Fibroblast of skin of abdomen (primary cell): Measurements from ENCODE around the gene ZCWPW2. TPM values are rescaled to one million over a fixed set of nuclear protein-coding genes. Genes with fewer than 3 reads are reported as not detected.
A peak's percentile ranks its signal among the peaks of the same experiment; 100 is the strongest.

ENCODE experiments used
- DNase-seq: peaks from one replicate; pipeline ENCODE4 v3.0.0-alpha.2; 2013
- polyA plus RNA-seq, 2 experiments: library from polyadenylated mRNA; unstranded; fragments of 120-200 nt; gene quantifications; one replicate each; pipeline ENCODE4 v1.2.1, GENCODE V29; 2013; ENCODE audit not compliant: insufficient read length in 2 of 2

Gene ZCWPW2, protein sequence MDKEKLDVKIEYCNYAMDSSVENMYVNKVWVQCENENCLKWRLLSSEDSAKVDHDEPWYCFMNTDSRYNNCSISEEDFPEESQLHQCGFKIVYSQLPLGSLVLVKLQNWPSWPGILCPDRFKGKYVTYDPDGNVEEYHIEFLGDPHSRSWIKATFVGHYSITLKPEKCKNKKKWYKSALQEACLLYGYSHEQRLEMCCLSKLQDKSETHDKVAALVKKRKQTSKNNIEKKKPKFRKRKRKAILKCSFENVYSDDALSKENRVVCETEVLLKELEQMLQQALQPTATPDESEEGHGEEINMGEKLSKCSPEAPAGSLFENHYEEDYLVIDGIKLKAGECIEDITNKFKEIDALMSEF
- 0.90 TPM for polyA plus RNA-seq (2013, experiment 1 of 2; ENCODE audit: insufficient read length)
- polyA plus RNA-seq (2013, experiment 2 of 2; ENCODE audit: insufficient read length) = 1.0 TPM

DNA sequence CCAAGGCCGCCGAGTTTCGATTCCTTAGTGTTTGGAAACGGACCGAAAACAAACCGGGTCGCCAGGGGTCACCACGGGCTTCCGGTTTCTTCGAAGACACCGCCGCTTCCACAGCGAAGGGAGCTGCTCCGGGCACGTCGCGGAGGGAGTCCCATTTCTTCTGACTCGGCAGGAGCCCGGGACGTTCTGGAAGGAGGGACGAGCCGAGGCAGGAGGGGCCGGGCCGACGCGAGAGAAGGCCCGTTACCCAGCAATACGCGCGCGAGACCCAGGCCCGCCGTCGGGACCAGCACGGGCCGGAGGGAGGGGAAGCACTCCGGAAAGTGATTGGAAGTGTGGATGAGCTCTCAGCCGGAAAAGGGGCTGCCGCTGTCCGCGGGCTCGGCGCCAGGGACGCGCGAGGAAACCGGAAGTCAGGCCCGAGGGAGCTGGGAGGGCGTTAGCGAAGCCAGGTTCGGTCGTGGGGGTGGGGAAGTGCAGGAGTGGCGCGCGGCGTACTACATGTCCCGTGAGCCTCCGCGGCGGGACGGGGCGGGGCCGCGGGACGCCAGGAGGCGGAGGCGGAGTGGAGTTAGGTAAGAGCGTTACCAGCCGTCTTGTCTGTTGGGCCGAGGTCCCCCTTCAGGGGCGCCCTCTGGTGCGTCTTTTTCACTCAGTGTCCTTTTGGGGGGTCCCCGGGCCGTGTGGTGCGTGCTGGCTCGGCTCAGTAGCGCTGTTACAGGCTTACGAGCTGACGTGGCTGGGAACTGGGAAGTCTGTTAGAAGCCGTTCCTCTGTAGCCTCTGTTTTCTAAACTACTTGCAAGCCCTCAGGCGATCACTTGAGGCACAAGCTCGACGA is at the start of gene ZCWPW2, which contains the start of gene AZI2:
TSS of gene ZCWPW2 (plus strand) at position 93 of the 840 bp plus-strand sequence. CDS start 64,348 bp downstream, outside the sequence.
TSS of gene AZI2 (minus strand) at position 196 of the 840 bp plus-strand sequence. CDS start 8,207 bp downstream, outside the sequence.
- peak; percentile 97 for DNase-seq

DNA sequence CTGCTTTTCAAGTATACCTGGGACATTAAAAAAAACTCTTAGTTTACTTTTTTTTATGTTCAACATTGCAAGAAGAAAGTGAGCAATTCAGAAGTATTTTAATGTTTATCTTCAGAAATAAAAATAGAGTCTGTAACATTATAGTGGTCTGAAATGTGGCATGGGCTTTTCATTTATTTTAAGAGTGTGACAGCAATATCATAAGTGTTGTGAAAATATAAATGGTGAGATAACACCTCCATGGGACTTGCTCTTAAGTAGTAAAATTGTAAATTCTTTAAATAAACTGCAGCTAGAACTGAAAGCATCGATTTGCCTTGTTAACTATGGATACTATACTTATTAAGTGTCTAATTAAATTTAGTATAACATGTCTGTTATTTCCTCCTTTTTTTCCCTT is 48.8 kb upstream of the ZCWPW2 start:
- no peak for DNase-seq

DNA sequence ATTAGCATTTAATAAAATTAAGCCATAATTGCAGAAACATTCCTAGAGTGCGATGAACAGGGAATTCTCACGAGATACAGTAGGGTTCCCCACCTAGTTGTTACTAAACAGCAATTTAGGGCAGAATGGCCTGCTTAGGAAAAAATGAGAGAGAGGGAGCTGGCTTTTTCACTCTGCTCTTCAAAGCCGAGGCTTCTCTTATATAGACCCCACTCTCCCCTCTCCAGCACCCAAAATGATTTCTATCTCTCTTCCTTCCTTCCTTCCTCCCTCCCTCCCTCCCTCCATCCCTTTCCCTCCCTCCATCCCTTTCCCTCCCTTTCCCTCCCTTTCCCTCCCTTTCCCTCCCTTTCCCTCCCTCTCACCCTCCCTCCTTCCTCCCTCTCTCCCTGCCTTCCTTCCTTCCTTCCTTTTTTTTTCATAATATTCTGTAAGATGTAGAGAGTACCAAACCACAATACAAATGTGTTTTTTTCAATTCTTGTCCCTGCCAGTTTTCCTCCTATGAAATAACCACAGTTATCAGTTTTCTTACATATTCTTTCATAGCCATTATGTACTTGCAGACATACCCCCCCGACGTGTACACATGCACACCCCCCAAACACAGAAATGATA is 48.1 kb upstream of the ZCWPW2 start:
- no peak for DNase-seq

DNA sequence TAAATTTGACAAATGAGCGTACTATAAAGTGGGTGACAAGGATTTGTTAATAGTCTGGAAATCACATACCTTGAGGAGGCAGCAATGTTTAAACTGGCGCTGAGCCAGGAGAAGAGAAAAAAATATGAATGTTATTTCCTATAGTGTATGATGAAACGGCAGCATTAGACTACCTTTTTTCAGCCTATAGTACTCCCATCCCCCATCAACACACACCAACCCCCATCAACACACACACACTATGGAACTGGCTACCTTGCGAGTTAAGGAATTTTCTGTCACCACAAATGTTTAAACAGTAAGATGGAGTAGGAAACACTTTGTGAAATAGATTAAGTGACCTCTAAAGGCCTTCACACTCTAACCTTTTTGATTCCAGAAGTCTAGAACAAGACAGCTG is 46.8 kb upstream of the ZCWPW2 start:
- peak; percentile 14 for DNase-seq

DNA sequence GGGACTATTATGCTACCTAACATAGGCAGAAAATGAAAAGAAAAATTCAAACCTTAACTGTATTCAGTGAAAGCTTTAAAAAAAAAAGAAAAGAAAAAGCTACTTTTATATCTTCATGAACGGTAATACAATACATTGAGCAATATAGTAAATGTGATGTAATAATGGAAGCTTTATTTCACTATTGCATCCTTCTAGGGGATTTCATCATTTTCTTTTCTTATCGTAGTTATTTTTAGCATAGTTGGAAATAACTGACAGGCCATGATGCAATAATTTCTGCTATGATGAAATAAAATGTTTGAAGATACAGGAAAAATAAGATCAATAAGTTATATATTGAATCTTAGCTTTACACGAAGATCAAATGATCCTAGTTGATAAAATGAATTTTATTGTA is 40.3 kb upstream of the ZCWPW2 start:
- no peak for DNase-seq

DNA sequence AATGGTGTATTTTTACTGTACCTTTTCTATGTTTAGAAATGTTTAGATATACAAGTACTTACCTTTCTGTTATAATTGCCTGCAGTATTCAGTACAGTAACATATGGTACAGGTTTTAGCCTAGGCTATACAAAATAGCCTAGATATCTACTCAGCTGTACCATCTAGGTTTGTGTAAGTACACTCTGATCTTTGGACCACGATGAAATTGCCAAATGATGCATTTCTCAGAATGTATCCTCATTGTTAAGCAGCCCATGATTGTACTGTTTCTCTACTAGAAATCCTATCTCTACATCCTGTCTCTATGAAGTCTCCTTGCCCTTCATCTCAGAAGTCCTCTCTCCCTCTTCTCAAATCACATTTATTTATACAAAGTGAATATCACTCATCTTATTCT is 32.8 kb upstream of the ZCWPW2 start:
- no peak for DNase-seq

DNA sequence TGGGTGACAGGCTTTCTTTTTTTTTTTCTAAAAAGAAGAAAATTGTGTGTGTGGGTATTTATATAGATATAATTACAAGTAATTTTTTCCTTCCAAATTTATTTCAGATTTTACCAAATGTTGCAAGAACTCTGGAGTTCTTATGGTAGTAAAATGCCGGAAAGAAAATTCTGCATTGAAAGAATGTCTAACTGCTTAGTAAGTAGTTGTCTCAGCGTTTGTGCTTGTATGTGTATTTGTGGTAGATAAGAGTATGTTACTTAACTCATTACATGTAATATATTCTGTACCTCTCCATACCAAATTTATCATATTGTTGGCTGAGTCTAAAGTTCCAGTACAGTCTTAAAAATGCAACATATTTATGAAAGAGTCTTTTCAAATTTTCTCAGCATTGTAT is 32.3 kb upstream of the ZCWPW2 start:
- no peak for DNase-seq

DNA sequence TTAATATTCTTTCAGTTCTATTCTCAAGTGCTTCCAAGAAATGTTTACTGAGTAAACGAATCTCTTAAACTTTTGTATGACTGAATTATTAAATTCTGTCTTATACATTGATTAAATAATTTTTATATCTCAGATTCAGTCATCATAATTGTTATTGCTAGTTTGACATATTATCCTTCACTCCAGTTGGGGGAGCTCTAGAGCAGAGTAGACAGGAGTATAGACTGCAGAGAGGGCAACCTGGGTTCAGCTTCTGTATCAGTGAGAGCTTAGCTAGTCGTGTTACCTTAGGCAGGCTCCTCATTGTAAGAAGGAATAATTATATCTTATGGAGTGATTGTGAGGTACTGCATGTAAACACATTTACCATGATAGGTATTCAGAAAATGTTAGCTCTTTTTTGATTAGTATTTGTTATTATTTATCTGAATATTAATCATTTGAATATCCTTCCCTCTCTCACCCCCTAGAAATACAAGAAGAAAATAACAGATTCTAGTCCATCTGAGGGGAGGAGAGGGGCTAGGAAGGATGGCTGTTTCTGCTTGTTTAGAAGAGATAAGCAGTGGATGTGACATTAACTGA is 31.0 kb upstream of the ZCWPW2 start:
- DNase-seq = peak; percentile 25

DNA sequence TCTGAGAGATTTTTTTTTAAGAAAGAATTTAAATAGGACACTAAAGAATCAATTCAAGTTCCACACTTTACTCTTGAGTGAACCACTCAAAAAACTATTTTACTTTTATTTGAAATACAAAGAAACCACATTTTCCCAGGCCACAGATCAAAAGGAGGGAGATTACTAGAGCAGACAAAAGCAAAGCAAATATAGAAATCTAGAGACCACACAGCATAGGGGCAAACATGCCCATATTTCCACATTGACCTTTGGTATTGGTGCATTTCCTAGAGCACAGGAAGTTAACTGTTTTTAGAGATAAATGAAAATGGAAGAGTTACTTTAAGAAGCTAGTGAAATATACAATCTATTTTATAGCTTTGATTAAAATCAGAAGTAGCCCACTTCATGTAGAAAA is 27.5 kb upstream of the ZCWPW2 start:
- no peak for DNase-seq

DNA sequence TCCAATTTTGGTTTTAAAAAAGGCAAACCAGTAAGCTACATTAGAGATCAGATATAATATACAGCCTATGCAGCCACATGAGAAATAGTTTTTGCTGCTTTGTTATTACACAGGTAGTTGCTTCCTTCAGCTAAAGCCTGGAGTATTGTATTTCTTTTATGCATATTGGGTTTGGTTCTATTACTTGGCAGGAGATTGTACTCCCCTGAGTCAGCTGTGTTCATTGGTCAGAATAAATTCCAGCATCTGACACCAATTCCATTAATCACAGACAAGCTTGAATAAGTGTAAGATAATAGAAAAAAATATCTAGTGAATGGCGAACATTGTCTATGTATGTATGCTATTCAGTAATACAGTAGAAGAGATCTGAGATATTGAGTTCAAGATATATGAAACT is 26.1 kb upstream of the ZCWPW2 start:
- peak; percentile 69 for DNase-seq

DNA sequence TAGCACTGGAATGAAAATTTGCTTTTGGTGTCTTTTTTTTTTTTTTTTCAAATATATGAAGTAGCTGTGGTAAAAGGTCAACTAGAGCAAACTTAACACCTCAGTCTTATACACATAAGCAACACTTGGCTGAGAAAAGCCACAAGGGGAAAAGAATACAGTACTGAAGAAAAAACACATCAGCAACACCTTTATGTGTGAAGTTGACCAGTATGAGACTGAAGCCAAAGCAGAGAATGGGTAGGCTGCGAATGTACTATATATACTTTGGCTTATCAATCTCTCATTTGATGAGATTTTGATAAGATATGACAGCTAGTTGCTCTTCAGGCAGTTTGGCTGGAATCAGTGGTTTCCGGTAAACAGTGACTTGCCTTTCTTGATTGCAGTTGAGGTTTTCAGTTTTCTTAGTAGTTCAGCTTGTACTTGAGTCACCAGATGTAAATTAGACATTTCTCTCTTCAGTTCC is 22.0 kb upstream of the ZCWPW2 start:
- peak; percentile 4 for DNase-seq

DNA sequence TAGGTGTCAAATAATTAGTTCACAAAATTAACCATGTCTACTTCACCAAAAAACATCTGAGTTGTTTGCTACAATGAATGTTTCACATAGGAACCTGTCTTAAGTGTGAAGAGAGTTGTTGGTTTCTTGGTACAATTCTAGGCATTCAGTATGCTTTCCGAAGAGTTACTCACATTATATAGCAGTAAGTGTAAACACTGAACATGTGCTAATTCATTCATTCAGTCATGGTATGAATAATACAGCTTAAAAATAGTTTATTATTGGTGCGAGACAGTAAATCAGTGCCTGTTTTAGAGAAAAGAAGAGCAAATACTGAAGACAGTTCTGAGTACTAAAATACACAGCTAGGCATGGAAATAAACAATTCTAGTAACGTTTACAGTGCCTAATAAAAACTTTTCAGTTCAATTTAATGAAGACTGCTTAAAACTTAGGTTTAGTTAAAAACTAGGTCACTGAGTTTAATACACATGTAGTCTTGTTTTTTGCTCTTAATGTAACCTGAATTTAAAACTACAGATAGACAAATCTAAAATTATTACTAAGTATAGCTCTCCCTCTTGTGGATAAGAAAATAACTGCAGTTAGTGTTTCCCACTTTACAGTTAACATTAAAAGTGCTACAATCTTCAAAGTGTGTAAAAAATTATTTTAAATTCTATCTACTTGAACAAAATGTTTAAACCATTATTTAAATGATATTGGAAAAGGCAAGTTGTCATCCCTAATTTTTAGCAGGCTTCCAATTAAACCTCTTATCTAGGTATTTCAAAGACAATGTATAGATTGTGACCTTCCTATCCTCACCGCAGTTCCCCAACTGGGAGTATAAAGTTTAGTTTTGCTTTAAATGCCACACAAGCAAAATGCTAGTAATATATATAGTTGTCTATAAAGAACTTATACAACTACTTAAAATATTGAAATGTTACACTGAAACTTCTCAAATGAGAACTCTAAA is 20.1 kb upstream of the ZCWPW2 start:
- peak; percentile 15 for DNase-seq

DNA sequence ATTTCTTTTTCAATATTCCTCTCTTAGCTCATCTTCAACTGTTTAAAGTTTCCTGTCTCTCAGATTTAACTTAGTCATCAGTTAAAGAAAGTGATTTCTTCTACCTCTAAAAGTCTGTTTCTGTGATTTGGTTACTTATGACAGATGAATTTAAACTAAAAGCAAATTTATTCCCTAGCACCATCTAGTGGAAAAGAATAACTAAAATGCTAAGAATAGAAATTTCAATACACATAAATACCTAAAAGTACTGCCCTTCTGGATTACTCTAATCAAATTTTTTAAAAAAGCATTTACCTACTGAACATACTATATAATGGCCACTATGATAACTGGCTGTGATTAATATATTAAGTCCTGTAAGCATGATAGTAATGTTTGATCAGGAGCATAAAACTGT is 14.0 kb upstream of the ZCWPW2 start:
- no peak for DNase-seq

DNA sequence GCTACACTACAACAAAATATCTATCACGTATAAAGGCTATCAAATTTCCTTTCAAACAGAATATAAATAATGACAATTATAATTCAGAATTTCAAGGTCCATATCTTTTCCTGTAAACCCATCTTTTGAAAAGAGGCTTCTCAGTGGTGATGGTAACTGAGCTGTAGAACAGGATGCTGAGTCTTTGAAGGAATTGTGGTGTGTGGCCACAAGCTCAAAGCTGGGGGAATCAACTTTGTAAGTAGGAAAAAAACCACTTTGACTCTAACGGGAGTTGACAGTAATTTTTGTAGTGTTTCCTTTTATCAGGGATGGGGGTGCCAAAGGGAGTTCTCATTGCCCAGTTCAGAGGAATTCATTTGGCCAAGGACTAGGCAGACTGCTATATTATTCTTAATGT is 13.3 kb upstream of the ZCWPW2 start:
- DNase-seq = no peak

DNA sequence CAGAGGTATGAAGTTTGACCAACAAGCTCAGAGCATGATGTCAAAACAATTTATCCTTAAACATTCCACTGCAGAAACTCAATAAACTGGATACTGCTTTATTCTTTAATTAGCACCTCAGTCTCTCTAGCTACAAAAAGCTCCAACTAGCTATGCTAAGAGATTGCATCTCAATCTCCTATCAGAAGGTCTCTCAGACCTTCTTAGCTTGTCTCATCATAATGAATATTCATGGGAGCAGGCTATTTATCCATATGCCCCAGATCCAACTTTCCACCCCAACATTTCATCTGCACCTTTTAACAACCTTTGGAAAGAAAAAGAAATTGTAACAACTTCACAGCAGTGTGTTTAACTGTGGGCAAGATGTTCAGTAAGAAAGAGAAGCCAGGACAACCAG is 11.3 kb upstream of the ZCWPW2 start:
- no peak for DNase-seq

DNA sequence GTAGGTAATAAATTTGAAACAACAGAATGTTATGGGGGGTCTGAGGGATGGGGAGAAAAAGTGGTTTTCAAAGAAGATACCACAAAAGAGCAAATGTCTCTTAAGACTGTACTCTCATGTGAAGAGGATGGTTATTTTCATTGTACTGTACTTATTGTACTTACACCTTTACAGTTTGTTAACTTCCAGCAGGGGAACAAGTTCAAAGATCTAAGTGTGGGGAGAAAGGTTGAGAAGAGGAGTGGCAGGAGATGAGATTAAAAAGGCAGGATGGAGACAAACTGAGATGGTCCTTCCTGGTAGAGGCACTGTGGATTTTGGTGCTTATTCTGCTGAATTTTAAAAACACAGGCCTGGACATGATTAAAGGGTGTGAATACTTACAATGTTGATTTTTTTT is 5.4 kb upstream of the ZCWPW2 start:
- no peak for DNase-seq

DNA sequence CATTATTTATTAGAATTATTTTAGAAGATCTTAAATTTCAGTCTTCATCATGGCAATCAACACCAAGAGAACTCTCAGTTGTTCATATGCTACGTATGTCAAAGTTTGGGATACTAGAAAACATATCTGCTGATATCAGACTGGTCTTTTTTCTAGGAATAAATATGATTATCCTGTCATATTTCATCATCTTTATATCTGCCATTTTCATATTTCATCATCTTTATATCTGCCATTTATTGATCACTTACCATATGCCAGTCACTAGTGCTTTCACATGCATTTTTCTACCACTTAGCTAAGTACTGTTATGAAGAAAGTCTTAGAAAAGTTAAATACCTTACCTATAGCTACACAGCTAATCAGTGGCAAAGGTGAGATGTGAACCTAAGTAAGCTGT is 2.8 kb upstream of the ZCWPW2 start:
- DNase-seq = no peak

DNA sequence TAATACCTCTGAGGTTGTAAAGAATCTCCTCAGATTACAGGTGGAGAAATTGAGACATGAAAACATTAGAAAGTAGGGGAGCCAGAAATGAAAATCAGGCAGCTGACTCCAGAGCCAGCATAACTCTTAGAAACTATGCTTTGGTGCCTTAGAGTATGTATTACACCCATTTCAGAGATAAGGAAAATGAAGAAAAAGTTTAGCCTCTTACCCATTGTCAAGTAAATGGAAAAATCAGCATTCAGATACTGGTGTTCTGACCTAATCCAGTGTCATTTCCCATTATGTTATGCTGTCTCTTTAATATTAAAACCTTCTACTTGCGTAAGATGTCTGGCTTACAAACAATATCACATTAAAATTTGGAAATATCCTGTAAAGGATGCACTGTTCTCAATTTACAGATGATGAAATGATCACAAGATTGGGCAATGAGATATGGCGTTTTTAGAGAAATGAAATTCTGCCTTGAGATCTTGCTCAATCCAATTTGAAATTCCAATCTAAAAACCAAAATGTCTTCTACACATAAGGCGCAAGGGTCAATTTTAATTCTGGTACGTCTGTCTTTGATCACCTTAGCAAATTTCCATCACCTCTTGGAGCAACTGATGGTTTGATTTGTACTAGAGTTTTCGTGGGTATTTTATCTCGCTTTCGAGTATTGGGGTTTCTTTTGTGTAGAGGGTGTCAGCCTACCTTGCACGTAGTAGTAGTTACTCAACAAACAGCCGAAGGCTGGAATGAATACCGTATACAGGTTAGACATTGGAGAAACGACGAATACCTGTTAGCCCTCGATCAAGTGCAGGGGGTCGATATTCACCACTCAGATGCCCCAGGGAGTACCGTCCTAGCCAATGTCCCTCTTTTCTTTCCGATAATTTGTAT is 902 bp upstream of the ZCWPW2 start:
- DNase-seq = peak; percentile 43

DNA sequence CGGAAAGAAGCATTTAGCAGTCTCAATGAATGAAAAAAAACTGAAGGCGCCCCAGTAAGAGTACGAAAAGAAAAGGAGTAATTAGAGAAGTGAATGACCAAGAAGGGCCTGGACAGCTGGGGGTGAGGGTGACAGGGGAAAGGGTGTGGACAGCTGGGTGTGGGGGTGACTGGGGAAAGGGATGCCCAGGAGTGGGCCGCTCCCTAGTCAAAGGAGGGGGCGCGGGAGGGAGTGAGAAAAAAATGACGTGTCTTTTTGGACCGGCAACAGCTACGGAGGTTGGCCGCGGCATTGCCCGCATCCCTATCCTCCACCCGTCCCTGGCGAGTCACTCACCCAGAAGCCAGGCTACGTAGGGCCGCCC is 274 bp upstream of the ZCWPW2 start:
- no peak for DNase-seq

DNA sequence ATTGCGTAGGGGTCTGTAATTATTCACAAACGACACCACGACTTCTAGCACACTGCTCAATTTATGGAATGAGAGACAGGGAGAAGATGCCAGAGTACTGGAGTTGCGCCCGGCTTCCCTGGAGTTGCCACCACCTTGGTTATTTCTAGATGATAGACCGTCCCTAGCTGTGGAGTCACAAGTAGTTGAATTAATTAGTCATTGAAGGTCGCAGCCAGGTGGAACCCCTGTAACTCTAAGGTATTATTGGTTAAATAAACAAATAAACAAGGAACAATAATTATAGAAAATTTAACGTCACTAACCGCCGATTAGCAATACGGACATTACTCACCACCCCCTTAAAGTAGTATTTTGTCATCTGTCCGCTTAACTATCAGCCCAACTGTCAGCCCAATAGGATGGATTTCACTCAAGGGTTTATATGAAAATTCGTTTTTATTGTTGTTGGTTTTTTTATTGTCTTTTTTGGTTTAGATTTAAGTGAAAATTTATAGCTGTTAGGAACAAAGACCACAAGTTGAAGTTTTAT is 1.0 kb downstream of the ZCWPW2 start:
- no peak for DNase-seq
